WTC11 (cell line): Measurements from ENCODE around the gene MOV10. TPM values are rescaled to one million over a fixed set of nuclear protein-coding genes. Genes with fewer than 3 reads are reported as not detected.

Experiments
- ATAC-seq: fragments of 200-7000 bp; cut with Tn5 transposase; 2 replicates; pipeline ENCODE4 v1.10.0; 2021; ENCODE audit warnings: mild to moderate bottlenecking, moderate library complexity
- CTCF ChIA-PET: fragments of 300-600 bp; sonication (Branson Sonifier 250); formaldehyde crosslinking; loops from one replicate; lab custom pipeline; 2021; ENCODE audit warnings: antibody characterized with exemption; lab: Charles Lee
- POLR2A ChIA-PET: fragments of 350-600 bp; sonication (Branson Sonifier 250); formaldehyde crosslinking; loops from one replicate; lab custom pipeline; 2021; ENCODE audit warnings: antibody characterized with exemption; lab: Charles Lee
- DNase-seq: peaks from one replicate; pipeline ENCODE4 v3.0.0; 2021; ENCODE audit warnings: low spot score
- H3K27ac Mint-ChIP-seq: 2 replicates; pipeline ENCODE4 v1.8.0; 2021; ENCODE audit warnings: mixed read lengths
- H3K27me3 Mint-ChIP-seq: 2 replicates; pipeline ENCODE4 v1.8.0; 2021; ENCODE audit warnings: low read depth, mild to moderate bottlenecking, moderate library complexity, mixed read lengths
- H3K36me3 Mint-ChIP-seq: 2 replicates; pipeline ENCODE4 v1.8.0; 2021; ENCODE audit warnings: mixed read lengths
- H3K4me1 Mint-ChIP-seq: 2 replicates; pipeline ENCODE4 v1.8.0; 2022; ENCODE audit warnings: mixed read lengths
- H3K4me3 Mint-ChIP-seq: 2 replicates; pipeline ENCODE4 v1.8.0; 2021; ENCODE audit warnings: mild to moderate bottlenecking, moderate library complexity, mixed read lengths
- H3K9me3 Mint-ChIP-seq: 2 replicates; pipeline ENCODE4 v1.8.0; 2021; ENCODE audit warnings: mixed read lengths
- AR ChIP-seq: fragments of 250-450 bp; sonication (Bioruptor Pico); IDR thresholded peaks from 2 replicates; pipeline ENCODE4 v1.9.0; 2021; ENCODE audit warnings: mild to moderate bottlenecking
- CBFB ChIP-seq: sonication (generic); formaldehyde crosslinking; IDR thresholded peaks from 2 replicates; pipeline ENCODE4 v1.8.1; 2022; ENCODE audit warnings: mild to moderate bottlenecking, low read depth, missing genetic modification reagents
- ETV6 ChIP-seq: sonication (generic); formaldehyde crosslinking; IDR thresholded peaks from 2 replicates; pipeline ENCODE4 v1.8.1; 2022; ENCODE audit warnings: mild to moderate bottlenecking, missing genetic modification reagents
- NFATC4 ChIP-seq: fragments of 250-450 bp; sonication (Bioruptor Pico); IDR thresholded peaks from 2 replicates; pipeline ENCODE4 v1.9.0; 2021; ENCODE audit warnings: mild to moderate bottlenecking
- PRRX2 ChIP-seq: fragments of 250-450 bp; sonication (Bioruptor Pico); IDR thresholded peaks from 2 replicates; pipeline ENCODE4 v1.8.0; 2021; ENCODE audit warnings: mild to moderate bottlenecking
- RORB ChIP-seq: fragments of 250-450 bp; sonication (Bioruptor Pico); IDR thresholded peaks from 2 replicates; pipeline ENCODE4 v1.9.0; 2021; ENCODE audit warnings: mild to moderate bottlenecking
- SMAD3 ChIP-seq: sonication (generic); formaldehyde crosslinking; IDR thresholded peaks from 2 replicates; pipeline ENCODE4 v1.8.0; 2022; ENCODE audit warnings: missing genetic modification reagents, mild to moderate bottlenecking, borderline replicate concordance
- SP1 ChIP-seq: sonication (generic); formaldehyde crosslinking; conservative IDR thresholded peaks from 2 replicates; pipeline ENCODE4 v1.8.1; 2022; ENCODE audit warnings: missing genetic modification reagents
- ZBTB21 ChIP-seq: sonication (generic); formaldehyde crosslinking; IDR thresholded peaks from 2 replicates; pipeline ENCODE4 v1.8.1; 2023; ENCODE audit warnings: mild to moderate bottlenecking, missing genetic modification reagents, borderline replicate concordance
- ZMAT4 ChIP-seq: fragments of 250-450 bp; sonication (Bioruptor Pico); IDR thresholded peaks from 2 replicates; pipeline ENCODE4 v1.9.0; 2021; ENCODE audit warnings: mild to moderate bottlenecking
- ZNF219 ChIP-seq: sonication (generic); formaldehyde crosslinking; IDR thresholded peaks from 2 replicates; pipeline ENCODE4 v1.8.0; 2023; ENCODE audit warnings: missing genetic modification reagents, mild to moderate bottlenecking, borderline replicate concordance
- ZNF416 ChIP-seq: fragments of 250-450 bp; sonication (Bioruptor Pico); IDR thresholded peaks from 2 replicates; pipeline ENCODE4 v1.9.0; 2021; ENCODE audit warnings: mild to moderate bottlenecking, inconsistent platforms
- ZNF423 ChIP-seq: fragments of 250-450 bp; sonication (Bioruptor Pico); IDR thresholded peaks from 2 replicates; pipeline ENCODE4 v2.1.2; 2022; ENCODE audit warnings: mild to moderate bottlenecking, moderate library complexity
- ZSCAN18 ChIP-seq: fragments of 250-450 bp; sonication (Bioruptor Pico); IDR thresholded peaks from 2 replicates; pipeline ENCODE4 v2.1.2; 2022; ENCODE audit warnings: mild to moderate bottlenecking, moderate library complexity
- total RNA-seq: library from RNA; stranded (reverse); gene quantifications from 3 replicates; pipeline ENCODE4 v1.2.3, GENCODE V29; 2021
- TF ChIP-seq, protein P1 (sequence below): sonication (generic); formaldehyde crosslinking; conservative IDR thresholded peaks from 2 replicates; pipeline ENCODE4 v1.8.1; 2022; ENCODE audit warnings: mild to moderate bottlenecking, missing genetic modification reagents
- TF ChIP-seq, protein P2 (sequence below): sonication (generic); formaldehyde crosslinking; IDR thresholded peaks from 2 replicates; pipeline ENCODE4 v1.8.0; 2022; ENCODE audit warnings: mild to moderate bottlenecking, missing genetic modification reagents
- TF ChIP-seq, protein P3 (sequence below): sonication (generic); formaldehyde crosslinking; IDR thresholded peaks from 2 replicates; pipeline ENCODE4 v1.8.1; 2023; ENCODE audit warnings: mild to moderate bottlenecking, missing genetic modification reagents, moderate library complexity
- TF ChIP-seq, protein P4 (sequence below): sonication (generic); formaldehyde crosslinking; conservative IDR thresholded peaks from 2 replicates; pipeline ENCODE4 v1.8.1; 2023; ENCODE audit warnings: mild to moderate bottlenecking, low read depth, missing genetic modification reagents, moderate library complexity
- TF ChIP-seq, protein P5 (sequence below): fragments of 250-450 bp; sonication (Bioruptor Pico); IDR thresholded peaks from 2 replicates; pipeline ENCODE4 v1.9.0; 2021; ENCODE audit warnings: moderate library complexity, mild to moderate bottlenecking, inconsistent platforms, borderline replicate concordance
- TF ChIP-seq, protein P6 (sequence below): sonication (generic); formaldehyde crosslinking; IDR thresholded peaks from 2 replicates; pipeline ENCODE4 v1.8.1; 2023; ENCODE audit warnings: mild to moderate bottlenecking, missing genetic modification reagents, borderline replicate concordance

Gene MOV10
- total RNA-seq, 1 experiment from 2014 or later: 80.7 TPM

DNA sequence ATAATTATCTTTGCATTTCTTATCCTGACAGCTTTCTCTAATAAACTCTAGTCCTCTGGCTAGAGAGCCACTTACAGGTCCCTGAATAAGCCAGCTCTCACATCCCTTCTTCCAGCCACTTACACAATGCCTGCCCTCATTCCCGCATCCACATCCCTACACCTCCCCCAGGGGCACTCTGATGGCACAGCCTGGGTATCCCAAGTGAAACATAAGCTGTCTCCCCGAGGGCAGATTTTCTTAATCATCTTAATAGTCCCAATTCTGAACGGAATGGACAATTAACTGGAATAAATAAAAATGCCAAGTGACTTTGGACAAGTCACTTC, 27.6 kb downstream of the MOV10 start:
- no peaks in the 10 kb centered on the region for H3K9me3 Mint-ChIP-seq
- ChIA-PET POLR2A (interaction anchor here (1.4 kb wide), 1 partner anchor 27 kb away, joined by 7 read pairs; the partner anchor contains the start of gene MOV10), CTCF (interaction anchor here (1.5 kb wide), 1 partner anchor 29 kb away, joined by 3 read pairs; no protein-coding TSS in a partner anchor)
- DNase-seq: no peak
- H3K27me3 Mint-ChIP-seq: peaks cover 31% of the 10 kb centered on the region
- no peak for ATAC-seq
- H3K27ac Mint-ChIP-seq: 0 out of 2 replicates have a peak overlapping the region, but pooled peaks have one; percentile 3
- H3K36me3 Mint-ChIP-seq: peaks cover 41% of the 10 kb centered on the region
- H3K4me3 Mint-ChIP-seq: no peak overlapping the region; the same call in 1 of the 2 replicates
- TF ChIP-seq, protein P1, sequence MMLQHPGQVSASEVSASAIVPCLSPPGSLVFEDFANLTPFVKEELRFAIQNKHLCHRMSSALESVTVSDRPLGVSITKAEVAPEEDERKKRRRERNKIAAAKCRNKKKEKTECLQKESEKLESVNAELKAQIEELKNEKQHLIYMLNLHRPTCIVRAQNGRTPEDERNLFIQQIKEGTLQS (CRISPR knock-in tag): no peak
- TF ChIP-seq, protein P2, sequence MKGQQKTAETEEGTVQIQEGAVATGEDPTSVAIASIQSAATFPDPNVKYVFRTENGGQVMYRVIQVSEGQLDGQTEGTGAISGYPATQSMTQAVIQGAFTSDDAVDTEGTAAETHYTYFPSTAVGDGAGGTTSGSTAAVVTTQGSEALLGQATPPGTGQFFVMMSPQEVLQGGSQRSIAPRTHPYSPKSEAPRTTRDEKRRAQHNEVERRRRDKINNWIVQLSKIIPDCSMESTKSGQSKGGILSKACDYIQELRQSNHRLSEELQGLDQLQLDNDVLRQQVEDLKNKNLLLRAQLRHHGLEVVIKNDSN (CRISPR knock-in tag): no peak
- TF ChIP-seq ZNF416 (CRISPR knock-in tag) (no peak), CBFB (no peak), RORB (no peak), AR (no peak), SP1 (CRISPR knock-in tag) (no peak), NFATC4 (CRISPR knock-in tag) (no peak), PRRX2 (CRISPR knock-in tag) (no peak), ETV6 (CRISPR knock-in tag) (no peak), ZBTB21 (CRISPR knock-in tag) (no peak), ZNF423 (CRISPR knock-in tag) (no peak), ZNF219 (CRISPR knock-in tag) (no peak), SMAD3 (CRISPR knock-in tag) (no peak), ZMAT4 (CRISPR knock-in tag) (no peak), ZSCAN18 (CRISPR knock-in tag) (no peak)
- TF ChIP-seq, protein P3, sequence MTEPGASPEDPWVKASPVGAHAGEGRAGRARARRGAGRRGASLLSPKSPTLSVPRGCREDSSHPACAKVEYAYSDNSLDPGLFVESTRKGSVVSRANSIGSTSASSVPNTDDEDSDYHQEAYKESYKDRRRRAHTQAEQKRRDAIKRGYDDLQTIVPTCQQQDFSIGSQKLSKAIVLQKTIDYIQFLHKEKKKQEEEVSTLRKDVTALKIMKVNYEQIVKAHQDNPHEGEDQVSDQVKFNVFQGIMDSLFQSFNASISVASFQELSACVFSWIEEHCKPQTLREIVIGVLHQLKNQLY: no peak
- TF ChIP-seq, protein P4, sequence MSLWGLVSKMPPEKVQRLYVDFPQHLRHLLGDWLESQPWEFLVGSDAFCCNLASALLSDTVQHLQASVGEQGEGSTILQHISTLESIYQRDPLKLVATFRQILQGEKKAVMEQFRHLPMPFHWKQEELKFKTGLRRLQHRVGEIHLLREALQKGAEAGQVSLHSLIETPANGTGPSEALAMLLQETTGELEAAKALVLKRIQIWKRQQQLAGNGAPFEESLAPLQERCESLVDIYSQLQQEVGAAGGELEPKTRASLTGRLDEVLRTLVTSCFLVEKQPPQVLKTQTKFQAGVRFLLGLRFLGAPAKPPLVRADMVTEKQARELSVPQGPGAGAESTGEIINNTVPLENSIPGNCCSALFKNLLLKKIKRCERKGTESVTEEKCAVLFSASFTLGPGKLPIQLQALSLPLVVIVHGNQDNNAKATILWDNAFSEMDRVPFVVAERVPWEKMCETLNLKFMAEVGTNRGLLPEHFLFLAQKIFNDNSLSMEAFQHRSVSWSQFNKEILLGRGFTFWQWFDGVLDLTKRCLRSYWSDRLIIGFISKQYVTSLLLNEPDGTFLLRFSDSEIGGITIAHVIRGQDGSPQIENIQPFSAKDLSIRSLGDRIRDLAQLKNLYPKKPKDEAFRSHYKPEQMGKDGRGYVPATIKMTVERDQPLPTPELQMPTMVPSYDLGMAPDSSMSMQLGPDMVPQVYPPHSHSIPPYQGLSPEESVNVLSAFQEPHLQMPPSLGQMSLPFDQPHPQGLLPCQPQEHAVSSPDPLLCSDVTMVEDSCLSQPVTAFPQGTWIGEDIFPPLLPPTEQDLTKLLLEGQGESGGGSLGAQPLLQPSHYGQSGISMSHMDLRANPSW: no peak
- TF ChIP-seq, protein P5, sequence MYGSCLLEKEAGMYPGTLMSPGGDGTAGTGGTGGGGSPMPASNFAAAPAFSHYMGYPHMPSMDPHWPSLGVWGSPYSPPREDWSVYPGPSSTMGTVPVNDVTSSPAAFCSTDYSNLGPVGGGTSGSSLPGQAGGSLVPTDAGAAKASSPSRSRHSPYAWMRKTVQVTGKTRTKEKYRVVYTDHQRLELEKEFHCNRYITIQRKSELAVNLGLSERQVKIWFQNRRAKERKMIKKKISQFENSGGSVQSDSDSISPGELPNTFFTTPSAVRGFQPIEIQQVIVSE: no peak
- TF ChIP-seq, protein P6, sequence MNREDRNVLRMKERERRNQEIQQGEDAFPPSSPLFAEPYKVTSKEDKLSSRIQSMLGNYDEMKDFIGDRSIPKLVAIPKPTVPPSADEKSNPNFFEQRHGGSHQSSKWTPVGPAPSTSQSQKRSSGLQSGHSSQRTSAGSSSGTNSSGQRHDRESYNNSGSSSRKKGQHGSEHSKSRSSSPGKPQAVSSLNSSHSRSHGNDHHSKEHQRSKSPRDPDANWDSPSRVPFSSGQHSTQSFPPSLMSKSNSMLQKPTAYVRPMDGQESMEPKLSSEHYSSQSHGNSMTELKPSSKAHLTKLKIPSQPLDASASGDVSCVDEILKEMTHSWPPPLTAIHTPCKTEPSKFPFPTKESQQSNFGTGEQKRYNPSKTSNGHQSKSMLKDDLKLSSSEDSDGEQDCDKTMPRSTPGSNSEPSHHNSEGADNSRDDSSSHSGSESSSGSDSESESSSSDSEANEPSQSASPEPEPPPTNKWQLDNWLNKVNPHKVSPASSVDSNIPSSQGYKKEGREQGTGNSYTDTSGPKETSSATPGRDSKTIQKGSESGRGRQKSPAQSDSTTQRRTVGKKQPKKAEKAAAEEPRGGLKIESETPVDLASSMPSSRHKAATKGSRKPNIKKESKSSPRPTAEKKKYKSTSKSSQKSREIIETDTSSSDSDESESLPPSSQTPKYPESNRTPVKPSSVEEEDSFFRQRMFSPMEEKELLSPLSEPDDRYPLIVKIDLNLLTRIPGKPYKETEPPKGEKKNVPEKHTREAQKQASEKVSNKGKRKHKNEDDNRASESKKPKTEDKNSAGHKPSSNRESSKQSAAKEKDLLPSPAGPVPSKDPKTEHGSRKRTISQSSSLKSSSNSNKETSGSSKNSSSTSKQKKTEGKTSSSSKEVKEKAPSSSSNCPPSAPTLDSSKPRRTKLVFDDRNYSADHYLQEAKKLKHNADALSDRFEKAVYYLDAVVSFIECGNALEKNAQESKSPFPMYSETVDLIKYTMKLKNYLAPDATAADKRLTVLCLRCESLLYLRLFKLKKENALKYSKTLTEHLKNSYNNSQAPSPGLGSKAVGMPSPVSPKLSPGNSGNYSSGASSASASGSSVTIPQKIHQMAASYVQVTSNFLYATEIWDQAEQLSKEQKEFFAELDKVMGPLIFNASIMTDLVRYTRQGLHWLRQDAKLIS (CRISPR knock-in tag): no peak
- peaks cover 85% of the 10 kb centered on the region for H3K4me1 Mint-ChIP-seq
